Stimulated activated memory B cell treated with anti-CD40 and anti-IgM and Interleukin-4, amounts not matched to agents 10 μg/mL and 1 μg/mL and 100 μg/mL, for 72 hours (primary cell): ENCODE results near the gene POMZP3.
"Not testable (repeated sequence)": the region's sequence is repeated elsewhere in the genome, so short reads cannot be mapped to it uniquely, and the experiment has no call there.

ENCODE experiments used
- ATAC-seq: fragments of 150-1000 bp; cut with Tn5 transposase; 2 replicates; pipeline ENCODE4 v1.10.0; 2021
- H3K27ac Mint-ChIP-seq: one replicate; pipeline ENCODE4 v1.8.0; 2022; ENCODE audit warnings: mild to moderate bottlenecking, mixed read lengths
- H3K27me3 Mint-ChIP-seq: one replicate; pipeline ENCODE4 v1.8.0; 2022; ENCODE audit warnings: mixed read lengths
- H3K36me3 Mint-ChIP-seq: one replicate; pipeline ENCODE4 v1.8.0; 2022; ENCODE audit warnings: mixed read lengths
- H3K4me1 Mint-ChIP-seq: one replicate; pipeline ENCODE4 v1.8.0; 2022; ENCODE audit warnings: mixed read lengths
- H3K4me3 Mint-ChIP-seq: one replicate; pipeline ENCODE4 v1.8.0; 2022; ENCODE audit warnings: mild to moderate bottlenecking, moderate library complexity, mixed read lengths
- H3K9me3 Mint-ChIP-seq: one replicate; pipeline ENCODE4 v1.8.0; 2022; ENCODE audit warnings: mixed read lengths

POMZP3 gene

GRCh38 chr7:76626989-76627642 is at the start of gene POMZP3:
Gene POMZP3 (minus strand): TSS chr7:76627279. CDS start chr7:76626064, 1,215 bp downstream.
- not testable (repeated sequence) for H3K9me3 Mint-ChIP-seq, H3K27me3 Mint-ChIP-seq, H3K4me1 Mint-ChIP-seq, H3K36me3 Mint-ChIP-seq
- Mint-ChIP-seq H3K27ac (peak within 1 kb of the TSS; percentile 91), H3K4me3 (peak within 1 kb of the TSS; percentile 92)
- ATAC-seq = peak; percentile 97

GRCh38 chr7:76675783-76676182 is 48.7 kb upstream of the POMZP3 start:
- not testable (repeated sequence) for H3K27ac Mint-ChIP-seq, H3K36me3 Mint-ChIP-seq, H3K4me1 Mint-ChIP-seq, H3K4me3 Mint-ChIP-seq, H3K9me3 Mint-ChIP-seq, ATAC-seq, H3K27me3 Mint-ChIP-seq

- H3K27me3 Mint-ChIP-seq, H3K27ac Mint-ChIP-seq, H3K4me3 Mint-ChIP-seq, H3K4me1 Mint-ChIP-seq, ATAC-seq, H3K9me3 Mint-ChIP-seq, H3K36me3 Mint-ChIP-seq: not testable (repeated sequence)
Measured at GRCh38 chr7:76673346-76673745, 46.3 kb upstream of the POMZP3 start.

- H3K4me1 Mint-ChIP-seq, H3K4me3 Mint-ChIP-seq, H3K9me3 Mint-ChIP-seq, H3K27me3 Mint-ChIP-seq, H3K36me3 Mint-ChIP-seq, H3K27ac Mint-ChIP-seq, ATAC-seq: not testable (repeated sequence)
Measured at GRCh38 chr7:76659212-76659611, 32.1 kb upstream of the POMZP3 start.

- not testable (repeated sequence) for H3K27ac Mint-ChIP-seq, ATAC-seq, H3K36me3 Mint-ChIP-seq, H3K9me3 Mint-ChIP-seq, H3K27me3 Mint-ChIP-seq, H3K4me3 Mint-ChIP-seq, H3K4me1 Mint-ChIP-seq
Measured at GRCh38 chr7:76656425-76656824, 29.3 kb upstream of the POMZP3 start.

- H3K27me3 Mint-ChIP-seq, H3K27ac Mint-ChIP-seq, ATAC-seq, H3K9me3 Mint-ChIP-seq, H3K4me3 Mint-ChIP-seq, H3K36me3 Mint-ChIP-seq, H3K4me1 Mint-ChIP-seq: not testable (repeated sequence)
Measured at GRCh38 chr7:76642620-76643019, 15.5 kb upstream of the POMZP3 start.

- H3K9me3 Mint-ChIP-seq, H3K4me1 Mint-ChIP-seq, H3K27me3 Mint-ChIP-seq, H3K36me3 Mint-ChIP-seq, H3K27ac Mint-ChIP-seq, H3K4me3 Mint-ChIP-seq: not testable (repeated sequence)
- peak; percentile 86 for ATAC-seq
Measured at GRCh38 chr7:76637061-76637691, 10.1 kb upstream of the POMZP3 start.

- not testable (repeated sequence) for H3K36me3 Mint-ChIP-seq, H3K4me1 Mint-ChIP-seq, H3K27me3 Mint-ChIP-seq, H3K9me3 Mint-ChIP-seq
- Mint-ChIP-seq H3K27ac (peak overlapping the region; percentile 68), H3K4me3 (peak overlapping the region; percentile 92)
- ATAC-seq = peak; percentile 78
Measured at GRCh38 chr7:76626581-76626980, 498 bp downstream of the POMZP3 start.

- not testable (repeated sequence) for H3K4me1 Mint-ChIP-seq, H3K27ac Mint-ChIP-seq, H3K27me3 Mint-ChIP-seq, H3K36me3 Mint-ChIP-seq, ATAC-seq, H3K4me3 Mint-ChIP-seq, H3K9me3 Mint-ChIP-seq
Measured at GRCh38 chr7:76619439-76620190, 7.5 kb downstream of the POMZP3 start.

- H3K27ac Mint-ChIP-seq, ATAC-seq, H3K4me1 Mint-ChIP-seq, H3K4me3 Mint-ChIP-seq, H3K9me3 Mint-ChIP-seq, H3K36me3 Mint-ChIP-seq, H3K27me3 Mint-ChIP-seq: not testable (repeated sequence)
Measured at GRCh38 chr7:76613783-76614182, 13.3 kb downstream of the POMZP3 start.

GRCh38 chr7:76612232-76612631 is 14.8 kb downstream of the POMZP3 start:
- H3K9me3 Mint-ChIP-seq, ATAC-seq, H3K27ac Mint-ChIP-seq, H3K4me1 Mint-ChIP-seq, H3K4me3 Mint-ChIP-seq, H3K27me3 Mint-ChIP-seq, H3K36me3 Mint-ChIP-seq: not testable (repeated sequence)

- H3K4me3 Mint-ChIP-seq, H3K36me3 Mint-ChIP-seq, H3K4me1 Mint-ChIP-seq, H3K9me3 Mint-ChIP-seq, H3K27me3 Mint-ChIP-seq, H3K27ac Mint-ChIP-seq: not testable (repeated sequence)
- ATAC-seq = peak; percentile 75
Measured at GRCh38 chr7:76609864-76610263, 17.2 kb downstream of the POMZP3 start.

- not testable (repeated sequence) for H3K9me3 Mint-ChIP-seq, H3K4me3 Mint-ChIP-seq, H3K27me3 Mint-ChIP-seq, ATAC-seq, H3K4me1 Mint-ChIP-seq, H3K36me3 Mint-ChIP-seq, H3K27ac Mint-ChIP-seq
Measured at GRCh38 chr7:76608469-76608868, 18.6 kb downstream of the POMZP3 start.

- not testable (repeated sequence) for H3K36me3 Mint-ChIP-seq, H3K4me1 Mint-ChIP-seq, H3K9me3 Mint-ChIP-seq, H3K27me3 Mint-ChIP-seq
- Mint-ChIP-seq H3K4me3 (peak overlapping the region; percentile 26), H3K27ac (peak overlapping the region; percentile 64)
- peak; percentile 95 for ATAC-seq
Measured at GRCh38 chr7:76606027-76606426, 21.1 kb downstream of the POMZP3 start.

GRCh38 chr7:76600650-76601049 is 26.4 kb downstream of the POMZP3 start:
- H3K27me3 Mint-ChIP-seq, ATAC-seq, H3K36me3 Mint-ChIP-seq, H3K9me3 Mint-ChIP-seq, H3K27ac Mint-ChIP-seq, H3K4me3 Mint-ChIP-seq: not testable (repeated sequence)
- H3K4me1 Mint-ChIP-seq = peaks cover 19% of the 10 kb centered on the region

GRCh38 chr7:76600116-76600482 is 27.0 kb downstream of the POMZP3 start:
- H3K36me3 Mint-ChIP-seq, ATAC-seq, H3K27ac Mint-ChIP-seq, H3K9me3 Mint-ChIP-seq, H3K27me3 Mint-ChIP-seq, H3K4me3 Mint-ChIP-seq: not testable (repeated sequence)
- H3K4me1 Mint-ChIP-seq = peaks cover 19% of the 10 kb centered on the region
